ENCODE data around the gene FCGR3B. TPM values are rescaled to one million over a fixed set of nuclear protein-coding genes. Genes with fewer than 3 reads are reported as not detected.

Gene FCGR3B
- total RNA-seq, 1 experiment from 2014 or later = not detected

Other genes starting within 250 kb of the FCGR3B start
- 0.28 TPM for gene FCGR2A, start 125.7 kb downstream of the FCGR3B start, total RNA-seq (2021; ENCODE audit: unreplicated experiment)
- gene HSPA6, start 106.6 kb downstream of the FCGR3B start, total RNA-seq (2021; ENCODE audit: unreplicated experiment) = 0.44 TPM
- 0.13 TPM for gene FCGR3A, start 81.4 kb downstream of the FCGR3B start, total RNA-seq (2021; ENCODE audit: unreplicated experiment)
- gene FCGR2B, start 32.0 kb upstream of the FCGR3B start, total RNA-seq (2021; ENCODE audit: unreplicated experiment) = 0.15 TPM
- 0.15 TPM for gene FCRLA, start 76.1 kb upstream of the FCGR3B start, total RNA-seq (2021; ENCODE audit: unreplicated experiment)
- 0.41 TPM for gene FCRLB, start 90.4 kb upstream of the FCGR3B start, total RNA-seq (2021; ENCODE audit: unreplicated experiment)
- gene DUSP12, start 118.6 kb upstream of the FCGR3B start, total RNA-seq (2021; ENCODE audit: unreplicated experiment) = 22.0 TPM
- gene ATF6, start 135.1 kb upstream of the FCGR3B start, total RNA-seq (2021; ENCODE audit: unreplicated experiment) = 16.4 TPM

Measured in Panc1 (cell line).